Measurements from ENCODE around the gene RBM22. TPM values are rescaled to one million over a fixed set of nuclear protein-coding genes. Genes with fewer than 3 reads are reported as not detected.
A peak's percentile ranks its signal among the peaks of the same experiment; 100 is the strongest.

The RBM22 gene
- total and polyA plus RNA-seq, 4 donors: 16.8 to 46.9 (median 40.9) TPM

- DNase-seq (no peak), ATAC-seq (ENCODE audit: low FRiP score) (no peak)
- WGBS, 2 donors: 77 to 85% methylated on average over 14 of the region's 14 CpGs
- H3K4me3 ChIP-seq (ENCODE audit: low read length in 2 of 2): no peak overlapping the region
- no peak overlapping the region for H3K27ac ChIP-seq (ENCODE audit: low read depth in 1 of 2, low read length in 2 of 2)
- H3K4me1 ChIP-seq (ENCODE audit: control insufficient read depth in 1 of 2, insufficient read depth in 2 of 2, low read length in 2 of 2): peaks cover 0 to 1% of the 10 kb centered on the region in 2 donors
- H3K9me3 ChIP-seq (ENCODE audit: control insufficient read depth, low read length): no peaks in the 10 kb centered on the region
- intact Hi-C loops (cut with DNase I): loop anchor here in 1 of 2 donors (10.0 kb wide), 1 partner anchor 216 kb away; no protein-coding TSS in a partner anchor
- no peaks in the 10 kb centered on the region for H3K36me3 ChIP-seq (ENCODE audit: control insufficient read depth in 1 of 2, insufficient read depth in 2 of 2, low read length in 1 of 2)
- no peaks in the 10 kb centered on the region for H3K27me3 ChIP-seq (ENCODE audit: control insufficient read depth in 1 of 2, insufficient read depth in 2 of 2, low read length in 1 of 2)
Observed at GRCh38 chr5:150670275-150670947, 30.5 kb downstream of the RBM22 start.

GRCh38 chr5:150665044-150665443 lies 35.8 kb downstream of the RBM22 start:
- ATAC-seq (ENCODE audit: low FRiP score): no peak
- no peak for DNase-seq
- WGBS, 2 donors: 75 to 80% methylated on average over 12 of the region's 12 CpGs

GRCh38 chr5:150663936-150664335 lies 36.9 kb downstream of the RBM22 start:
- WGBS, 2 donors: 88 to 89% methylated on average over 3 of the region's 3 CpGs
- intact Hi-C loops (cut with DNase I): no loop called here

More at GRCh38 chr5:150665044-150665443, 35.8 kb downstream of the RBM22 start:
- Histone ChIP-seq H3K4me1 (ENCODE audit: control insufficient read depth in 1 of 2, insufficient read depth in 2 of 2, low read length in 2 of 2) (no peaks in the 10 kb centered on the region), H3K36me3 (ENCODE audit: control insufficient read depth in 1 of 2, insufficient read depth in 2 of 2, low read length in 1 of 2) (no peaks in the 10 kb centered on the region), H3K27me3 (ENCODE audit: control insufficient read depth in 1 of 2, insufficient read depth in 2 of 2, low read length in 1 of 2) (no peaks in the 10 kb centered on the region), H3K27ac (ENCODE audit: low read depth in 1 of 2, low read length in 2 of 2) (no peak overlapping the region), H3K9me3 (ENCODE audit: control insufficient read depth, low read length) (no peaks in the 10 kb centered on the region), H3K4me3 (ENCODE audit: low read length in 2 of 2) (no peak overlapping the region)
- intact Hi-C loops (cut with DNase I): no loop called here

GRCh38 chr5:150662731-150663516 lies 37.9 kb downstream of the RBM22 start:
- no peaks in the 10 kb centered on the region for H3K27me3 ChIP-seq (ENCODE audit: control insufficient read depth in 1 of 2, insufficient read depth in 2 of 2, low read length in 1 of 2)
- no peak overlapping the region for H3K4me3 ChIP-seq (ENCODE audit: low read length in 2 of 2)
- H3K27ac ChIP-seq (ENCODE audit: low read depth in 1 of 2, low read length in 2 of 2): no peak overlapping the region
- peak; percentile 17 to 57 for DNase-seq
- H3K36me3 ChIP-seq (ENCODE audit: control insufficient read depth in 1 of 2, insufficient read depth in 2 of 2, low read length in 1 of 2): no peaks in the 10 kb centered on the region
- intact Hi-C loops (cut with DNase I): no loop called here
- 80% methylated on average over 4 of the region's 4 CpGs for WGBS, 2 donors
- ATAC-seq (ENCODE audit: low FRiP score): no peak
- H3K9me3 ChIP-seq (ENCODE audit: control insufficient read depth, low read length): no peaks in the 10 kb centered on the region
- H3K4me1 ChIP-seq (ENCODE audit: control insufficient read depth in 1 of 2, insufficient read depth in 2 of 2, low read length in 2 of 2): no peaks in the 10 kb centered on the region

More at GRCh38 chr5:150663936-150664335, 36.9 kb downstream of the RBM22 start:
- no peak for DNase-seq
- H3K36me3 ChIP-seq (ENCODE audit: control insufficient read depth in 1 of 2, insufficient read depth in 2 of 2, low read length in 1 of 2): no peaks in the 10 kb centered on the region
- H3K4me1 ChIP-seq (ENCODE audit: control insufficient read depth in 1 of 2, insufficient read depth in 2 of 2, low read length in 2 of 2): no peaks in the 10 kb centered on the region
- no peaks in the 10 kb centered on the region for H3K9me3 ChIP-seq (ENCODE audit: control insufficient read depth, low read length)
- no peak overlapping the region for H3K27ac ChIP-seq (ENCODE audit: low read depth in 1 of 2, low read length in 2 of 2)
- H3K4me3 ChIP-seq (ENCODE audit: low read length in 2 of 2): no peak overlapping the region
- no peak for ATAC-seq (ENCODE audit: low FRiP score)
- no peaks in the 10 kb centered on the region for H3K27me3 ChIP-seq (ENCODE audit: control insufficient read depth in 1 of 2, insufficient read depth in 2 of 2, low read length in 1 of 2)

GRCh38 chr5:150661821-150662596 lies 38.9 kb downstream of the RBM22 start:
- no peak overlapping the region for H3K4me3 ChIP-seq (ENCODE audit: low read length in 2 of 2)
- H3K27me3 ChIP-seq (ENCODE audit: control insufficient read depth in 1 of 2, insufficient read depth in 2 of 2, low read length in 1 of 2): no peaks in the 10 kb centered on the region
- H3K36me3 ChIP-seq (ENCODE audit: control insufficient read depth in 1 of 2, insufficient read depth in 2 of 2, low read length in 1 of 2): no peaks in the 10 kb centered on the region
- no peaks in the 10 kb centered on the region for H3K4me1 ChIP-seq (ENCODE audit: control insufficient read depth in 1 of 2, insufficient read depth in 2 of 2, low read length in 2 of 2)
- DNase-seq (peak in 1 of 2 donors; percentile 15), ATAC-seq (ENCODE audit: low FRiP score) (no peak)
- H3K27ac ChIP-seq (ENCODE audit: low read depth in 1 of 2, low read length in 2 of 2): no peak overlapping the region
- 85 to 89% methylated on average over 10 of the region's 10 CpGs for WGBS, 2 donors
- H3K9me3 ChIP-seq (ENCODE audit: control insufficient read depth, low read length): no peaks in the 10 kb centered on the region
- intact Hi-C loops (cut with DNase I): no loop called here

GRCh38 chr5:150661086-150661485 lies 39.8 kb downstream of the RBM22 start, which contains the start of gene MYOZ3:
Gene MYOZ3, plus strand, starts transcription at chr5:150661251. Its CDS starts 1,691 bp downstream, at chr5:150662942.
- DNase-seq: peak; percentile 42 to 44
- Histone ChIP-seq H3K27ac (ENCODE audit: low read depth in 1 of 2, low read length in 2 of 2) (peak within 1 kb of the TSS; percentile 23 to 31), H3K36me3 (ENCODE audit: control insufficient read depth in 1 of 2, insufficient read depth in 2 of 2, low read length in 1 of 2) (no peaks in the 10 kb centered on the region), H3K4me3 (ENCODE audit: low read length in 2 of 2) (no peak within 1 kb of the TSS), H3K27me3 (ENCODE audit: control insufficient read depth in 1 of 2, insufficient read depth in 2 of 2, low read length in 1 of 2) (no peaks in the 10 kb centered on the region), H3K4me1 (ENCODE audit: control insufficient read depth in 1 of 2, insufficient read depth in 2 of 2, low read length in 2 of 2) (no peaks in the 10 kb centered on the region), H3K9me3 (ENCODE audit: control insufficient read depth, low read length) (no peaks in the 10 kb centered on the region)
- intact Hi-C loops (cut with DNase I): no loop called here
- 15 to 39% methylated on average over 7 of the region's 7 CpGs for WGBS, 2 donors
- no peak for ATAC-seq (ENCODE audit: low FRiP score)

- peak overlapping the region; percentile 23 to 31 for H3K27ac ChIP-seq (ENCODE audit: low read depth in 1 of 2, low read length in 2 of 2)
- H3K4me3 ChIP-seq (ENCODE audit: low read length in 2 of 2): no peak overlapping the region
- WGBS, 2 donors: 15 to 16% methylated on average over 4 of the region's 4 CpGs
- no peaks in the 10 kb centered on the region for H3K36me3 ChIP-seq (ENCODE audit: control insufficient read depth in 1 of 2, insufficient read depth in 2 of 2, low read length in 1 of 2)
- intact Hi-C loops (cut with DNase I): no loop called here
- H3K27me3 ChIP-seq (ENCODE audit: control insufficient read depth in 1 of 2, insufficient read depth in 2 of 2, low read length in 1 of 2): no peaks in the 10 kb centered on the region
- DNase-seq (peak in 1 of 2 donors; percentile 38), ATAC-seq (ENCODE audit: low FRiP score) (peak; percentile 1)
- H3K9me3 ChIP-seq (ENCODE audit: control insufficient read depth, low read length): no peaks in the 10 kb centered on the region
- no peaks in the 10 kb centered on the region for H3K4me1 ChIP-seq (ENCODE audit: control insufficient read depth in 1 of 2, insufficient read depth in 2 of 2, low read length in 2 of 2)
Observed at GRCh38 chr5:150660108-150660831, 40.6 kb downstream of the RBM22 start.
